DND-41 (cell line): ENCODE results near the gene NPIPA8.
"Not testable (repeated sequence)": the region's sequence is repeated elsewhere in the genome, so short reads cannot be mapped to it uniquely, and the experiment has no call there.

Source experiments
- EZH2 ChIP-seq: IDR thresholded peaks from 3 replicates; pipeline ENCODE4 v1.6.1; 2012; ENCODE audit warnings: borderline replicate concordance, low read depth, mild to moderate bottlenecking, moderate library complexity, low read length, inconsistent platforms; ENCODE audit not compliant: severe bottlenecking
- TF ChIP-seq, protein P1 (sequence below): IDR thresholded peaks from 2 replicates; pipeline ENCODE4 v1.5.1; 2012; ENCODE audit warnings: borderline replicate concordance, low read length, moderate library complexity, mild to moderate bottlenecking; ENCODE audit not compliant: poor library complexity, severe bottlenecking; ENCODE audit errors: extremely low read depth

DNA sequence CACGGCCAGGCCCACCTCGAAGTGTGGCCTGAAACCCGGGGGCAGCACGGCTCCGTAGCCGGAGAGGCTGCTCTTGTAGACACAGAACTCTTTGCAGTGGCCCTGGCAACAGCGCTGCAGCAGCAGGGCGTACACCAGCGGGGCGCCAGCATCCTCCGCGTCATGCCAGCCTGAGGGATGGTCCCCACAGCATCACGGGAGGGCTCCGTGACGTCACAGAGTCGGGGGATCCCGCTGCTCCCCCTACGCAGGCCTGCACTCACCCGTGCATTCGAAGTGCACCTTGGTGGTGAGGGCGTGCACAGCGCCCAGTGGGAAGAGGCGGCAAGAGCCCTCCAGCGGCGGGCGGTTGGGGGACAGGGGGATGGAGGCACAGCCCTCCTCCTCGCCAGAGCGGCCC is 46.2 kb upstream of the NPIPA8 start:
- TF ChIP-seq, protein P1, sequence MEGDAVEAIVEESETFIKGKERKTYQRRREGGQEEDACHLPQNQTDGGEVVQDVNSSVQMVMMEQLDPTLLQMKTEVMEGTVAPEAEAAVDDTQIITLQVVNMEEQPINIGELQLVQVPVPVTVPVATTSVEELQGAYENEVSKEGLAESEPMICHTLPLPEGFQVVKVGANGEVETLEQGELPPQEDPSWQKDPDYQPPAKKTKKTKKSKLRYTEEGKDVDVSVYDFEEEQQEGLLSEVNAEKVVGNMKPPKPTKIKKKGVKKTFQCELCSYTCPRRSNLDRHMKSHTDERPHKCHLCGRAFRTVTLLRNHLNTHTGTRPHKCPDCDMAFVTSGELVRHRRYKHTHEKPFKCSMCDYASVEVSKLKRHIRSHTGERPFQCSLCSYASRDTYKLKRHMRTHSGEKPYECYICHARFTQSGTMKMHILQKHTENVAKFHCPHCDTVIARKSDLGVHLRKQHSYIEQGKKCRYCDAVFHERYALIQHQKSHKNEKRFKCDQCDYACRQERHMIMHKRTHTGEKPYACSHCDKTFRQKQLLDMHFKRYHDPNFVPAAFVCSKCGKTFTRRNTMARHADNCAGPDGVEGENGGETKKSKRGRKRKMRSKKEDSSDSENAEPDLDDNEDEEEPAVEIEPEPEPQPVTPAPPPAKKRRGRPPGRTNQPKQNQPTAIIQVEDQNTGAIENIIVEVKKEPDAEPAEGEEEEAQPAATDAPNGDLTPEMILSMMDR, result not testable (repeated sequence)
- not testable (repeated sequence) for TF ChIP-seq EZH2
